Peyer's patch (tissue), 4 donors: ENCODE measurements around the gene PRPF40A.
"Not testable (repeated sequence)": the region's sequence is repeated elsewhere in the genome, so short reads cannot be mapped to it uniquely, and the experiment has no call there.

Source experiments
- CTCF ChIP-seq, 6 experiments: fragments of 450-650 bp in 4 of 6; fragments of 200-600 bp in 2 of 6; sonication (generic) in 1 of 6; IDR thresholded peaks; one replicate each; pipeline ENCODE4 v1.5.1; 2017 to 2019; ENCODE audit warnings: antibody characterized with exemption in 6 of 6, mild to moderate bottlenecking in 3 of 6, moderate library complexity in 1 of 6
- POLR2A ChIP-seq, 2 donors: fragments of 450-650 bp; IDR thresholded peaks; one replicate each; pipeline ENCODE4 v1.5.1; 2017; ENCODE audit warnings: antibody characterized with exemption in 2 of 2, mild to moderate bottlenecking in 2 of 2, moderate library complexity in 2 of 2

- TF ChIP-seq CTCF, POLR2A (IDR thresholded peaks at IDR 0.05): not testable (repeated sequence)
Observed at GRCh38 chr2:152763208-152763607, 45.9 kb upstream of the PRPF40A start.
